ENCODE data around the gene ECHS1.

The ECHS1 gene

DNA sequence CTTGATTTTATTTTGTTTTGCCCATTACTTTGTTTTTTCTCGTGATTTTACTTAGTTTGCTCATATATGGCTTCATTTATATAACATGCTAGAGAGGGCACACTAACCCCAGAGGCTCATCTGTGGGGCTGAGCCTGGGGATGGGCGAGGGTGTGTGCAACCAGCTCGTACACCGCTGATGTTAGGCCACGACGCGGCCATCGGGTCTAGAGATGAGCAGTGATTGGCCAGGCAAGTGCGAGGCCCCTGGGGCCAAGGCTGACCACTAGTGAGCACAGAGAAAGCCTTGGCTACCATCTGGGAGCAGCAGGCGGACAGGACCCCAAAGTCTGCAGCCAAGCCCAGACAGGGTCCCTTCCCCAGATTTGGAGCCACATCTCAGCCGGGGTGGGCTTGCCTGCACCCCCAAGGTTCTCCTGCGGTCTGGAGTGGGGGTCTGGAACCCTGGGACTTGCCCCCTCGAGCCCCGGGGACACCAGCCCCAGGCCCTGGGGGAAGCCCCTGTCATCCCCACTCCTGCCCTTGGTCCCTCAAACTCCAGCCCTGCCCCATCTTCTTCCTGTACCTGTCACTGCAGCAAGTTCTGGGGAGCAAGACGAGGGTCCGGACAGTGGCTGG is 19.1 kb downstream of the ECHS1 start:
- DNase-seq (ENCODE audit: low read depth in 2 of 2): no peak
- TF ChIP-seq, protein P1, sequence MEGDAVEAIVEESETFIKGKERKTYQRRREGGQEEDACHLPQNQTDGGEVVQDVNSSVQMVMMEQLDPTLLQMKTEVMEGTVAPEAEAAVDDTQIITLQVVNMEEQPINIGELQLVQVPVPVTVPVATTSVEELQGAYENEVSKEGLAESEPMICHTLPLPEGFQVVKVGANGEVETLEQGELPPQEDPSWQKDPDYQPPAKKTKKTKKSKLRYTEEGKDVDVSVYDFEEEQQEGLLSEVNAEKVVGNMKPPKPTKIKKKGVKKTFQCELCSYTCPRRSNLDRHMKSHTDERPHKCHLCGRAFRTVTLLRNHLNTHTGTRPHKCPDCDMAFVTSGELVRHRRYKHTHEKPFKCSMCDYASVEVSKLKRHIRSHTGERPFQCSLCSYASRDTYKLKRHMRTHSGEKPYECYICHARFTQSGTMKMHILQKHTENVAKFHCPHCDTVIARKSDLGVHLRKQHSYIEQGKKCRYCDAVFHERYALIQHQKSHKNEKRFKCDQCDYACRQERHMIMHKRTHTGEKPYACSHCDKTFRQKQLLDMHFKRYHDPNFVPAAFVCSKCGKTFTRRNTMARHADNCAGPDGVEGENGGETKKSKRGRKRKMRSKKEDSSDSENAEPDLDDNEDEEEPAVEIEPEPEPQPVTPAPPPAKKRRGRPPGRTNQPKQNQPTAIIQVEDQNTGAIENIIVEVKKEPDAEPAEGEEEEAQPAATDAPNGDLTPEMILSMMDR (IDR thresholded peaks at IDR 0.05; ENCODE audit: low read depth, low read length): no peak
- no peak overlapping the region for H3K4me3 ChIP-seq (replicated peaks in 1 of 2; ENCODE audit: low read depth in 2 of 2, low read length in 2 of 2)

DNA sequence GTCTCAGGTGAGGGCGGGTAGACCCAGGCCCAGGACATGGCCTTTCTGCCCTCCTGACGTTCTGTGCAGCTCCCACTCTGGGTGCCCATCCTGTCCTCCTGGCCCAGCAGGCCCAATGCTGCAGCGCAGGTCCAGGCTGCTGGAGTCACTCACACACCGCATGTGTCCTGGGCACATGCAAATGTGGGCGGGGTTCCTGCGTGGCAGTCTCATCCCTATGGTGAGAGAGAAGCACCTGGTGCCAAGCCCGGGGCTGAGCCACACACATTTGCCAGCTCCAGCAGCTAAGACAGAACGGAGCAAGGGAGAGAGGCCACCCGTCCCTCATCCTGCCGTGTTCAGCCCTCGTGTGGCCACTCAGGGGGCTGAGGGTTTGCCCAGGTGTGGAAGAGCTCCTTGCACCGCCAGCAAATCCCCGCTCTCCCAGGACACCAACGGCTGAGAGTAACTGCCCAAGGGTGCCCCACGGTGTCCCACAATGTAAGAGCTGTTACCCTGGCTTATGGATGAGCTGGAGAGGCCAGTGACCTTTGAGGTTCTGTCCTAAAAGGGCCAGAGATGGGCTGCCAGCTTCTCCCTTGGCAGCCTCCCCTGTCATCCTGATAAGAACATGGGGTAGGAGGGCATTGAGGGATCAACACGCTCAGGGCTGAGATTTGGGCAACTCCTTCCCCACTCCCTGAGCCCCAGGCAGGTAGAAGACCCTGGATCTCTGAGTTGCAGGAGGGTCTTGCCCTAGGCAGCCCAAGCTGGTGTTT is 19.8 kb downstream of the ECHS1 start:
- DNase-seq (ENCODE audit: low read depth in 2 of 2): no peak
- no peak overlapping the region for H3K4me3 ChIP-seq (replicated peaks in 1 of 2; ENCODE audit: low read depth in 2 of 2, low read length in 2 of 2)
- TF ChIP-seq, protein P1 (IDR thresholded peaks at IDR 0.05; ENCODE audit: low read depth, low read length): no peak

DNA sequence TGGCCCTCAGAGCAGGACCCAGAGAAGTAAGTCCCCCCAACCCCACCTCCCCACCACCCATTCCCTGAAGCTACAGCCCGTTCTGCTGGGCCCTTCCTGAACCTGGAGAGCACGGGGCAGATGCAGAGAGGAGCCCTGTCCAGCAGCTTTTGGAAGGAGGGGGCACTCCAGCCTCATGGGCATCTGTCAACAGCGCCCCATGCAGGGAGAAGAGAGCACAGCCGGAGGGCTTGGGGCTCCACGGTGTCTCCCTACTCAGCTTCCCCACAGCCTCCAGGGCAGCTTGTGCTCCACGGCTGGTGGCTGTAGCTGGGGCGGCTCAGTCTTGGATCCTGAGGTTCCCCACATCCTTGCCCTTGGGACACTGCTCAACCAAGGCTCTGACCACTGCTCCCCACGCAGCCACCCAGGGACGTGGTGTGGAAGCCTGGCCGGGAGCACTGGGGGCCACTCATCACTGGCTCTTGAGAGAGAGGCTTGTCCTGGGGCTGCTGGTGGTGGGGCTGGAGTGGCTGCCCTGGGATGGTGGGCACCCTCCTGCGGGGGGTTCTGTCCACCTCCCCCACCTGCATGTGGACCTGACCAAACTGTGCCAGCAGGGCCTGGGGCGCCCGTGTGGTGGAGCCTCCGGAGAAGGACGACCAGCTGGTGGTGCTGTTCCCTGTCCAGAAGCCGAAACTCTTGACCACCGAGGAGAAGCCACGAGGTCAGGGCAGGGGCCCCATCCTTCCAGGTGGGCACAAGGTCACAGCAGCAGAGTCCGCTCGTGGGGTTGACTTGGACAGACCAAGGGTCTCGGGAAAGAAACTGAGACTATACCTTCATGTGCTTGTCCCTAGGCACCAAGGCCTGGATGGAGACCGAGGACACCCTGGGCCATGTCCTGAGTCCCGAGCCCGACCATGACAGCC is 21.5 kb downstream of the ECHS1 start:
- H3K4me3 ChIP-seq (replicated peaks in 1 of 2; ENCODE audit: low read depth in 2 of 2, low read length in 2 of 2): no peak overlapping the region
- no peak for DNase-seq (ENCODE audit: low read depth in 2 of 2)
- TF ChIP-seq, protein P1 (IDR thresholded peaks at IDR 0.05; ENCODE audit: low read depth, low read length): no peak

DNA sequence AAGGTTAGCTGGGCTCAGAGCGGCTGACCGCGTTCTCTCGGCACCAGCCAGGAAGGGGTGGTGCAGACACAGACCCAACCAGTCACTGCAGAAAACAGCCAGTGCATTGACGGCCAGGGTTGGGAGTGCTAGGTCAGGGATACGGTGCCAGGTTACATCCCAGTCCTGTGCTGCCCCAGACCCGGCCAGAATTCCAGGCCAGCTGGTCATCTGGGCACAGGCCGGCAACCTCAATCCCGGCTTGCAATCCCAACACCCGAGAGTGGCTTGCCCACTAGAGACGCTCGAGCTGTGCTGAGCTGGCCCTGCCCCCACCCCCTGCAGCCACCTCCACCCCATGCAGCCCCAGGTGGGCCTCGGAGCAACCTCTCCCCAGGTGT is 22.2 kb downstream of the ECHS1 start:
- TF ChIP-seq, protein P1 (IDR thresholded peaks at IDR 0.05; ENCODE audit: low read depth, low read length): no peak
- no peak for DNase-seq (ENCODE audit: low read depth in 2 of 2)
- no peak overlapping the region for H3K4me3 ChIP-seq (replicated peaks in 1 of 2; ENCODE audit: low read depth in 2 of 2, low read length in 2 of 2)

DNA sequence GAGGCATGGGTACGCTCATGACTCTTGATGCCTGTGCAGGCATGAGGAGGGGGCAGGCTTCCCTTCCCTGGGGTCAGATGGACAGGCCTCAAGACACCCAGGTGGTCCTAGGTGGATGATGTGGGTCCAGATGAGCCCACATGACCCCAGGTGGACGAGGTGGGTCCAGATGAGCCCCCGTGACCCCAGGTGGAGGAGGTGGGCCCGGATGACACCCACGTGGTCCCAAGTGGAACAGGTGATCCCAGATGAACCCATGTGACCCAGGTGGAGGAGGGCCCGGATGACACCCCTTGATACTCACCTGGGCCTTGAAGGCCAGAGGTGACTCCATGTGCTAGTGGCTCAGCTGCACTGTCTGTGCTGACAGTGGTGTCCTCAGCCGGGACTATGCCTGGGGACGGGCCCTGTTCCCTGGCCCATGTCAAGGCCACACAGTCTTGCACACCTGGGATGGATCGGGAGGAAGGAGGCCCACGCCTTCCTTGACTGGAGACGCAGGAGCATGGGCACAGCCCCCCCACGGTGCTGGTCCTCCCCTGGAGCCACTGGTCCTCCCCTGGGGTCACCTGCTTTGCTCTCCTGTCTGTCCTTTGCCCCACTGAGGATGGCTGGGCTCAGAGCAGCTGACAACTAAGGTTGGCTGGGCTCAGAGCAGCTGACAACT is 22.7 kb downstream of the ECHS1 start:
- DNase-seq (ENCODE audit: low read depth in 2 of 2): no peak
- TF ChIP-seq, protein P1 (IDR thresholded peaks at IDR 0.05; ENCODE audit: low read depth, low read length): no peak
- H3K4me3 ChIP-seq (replicated peaks in 1 of 2; ENCODE audit: low read depth in 2 of 2, low read length in 2 of 2): no peak overlapping the region

DNA sequence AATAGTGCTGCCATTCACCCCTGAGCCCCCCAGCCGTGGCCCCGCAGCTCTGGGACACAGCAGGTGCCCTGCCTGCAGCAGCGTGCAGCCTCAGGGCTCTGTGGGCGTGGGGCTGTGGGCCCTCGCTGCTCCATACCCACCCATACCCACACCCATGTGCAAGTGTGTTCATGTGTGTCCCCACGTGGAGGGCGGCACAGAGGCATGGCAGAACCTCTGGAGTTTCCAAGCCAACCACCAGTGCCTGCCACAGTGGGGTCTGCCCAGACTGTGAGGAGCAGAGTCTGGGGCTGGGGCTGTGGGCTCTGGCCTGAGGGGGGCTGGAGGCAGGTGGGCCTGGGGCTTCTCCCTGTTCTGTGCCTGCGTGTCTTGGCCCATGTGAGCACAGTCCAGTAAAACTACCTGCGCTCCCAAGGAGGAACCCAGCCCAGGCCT is 23.6 kb downstream of the ECHS1 start:
- no peak for DNase-seq (ENCODE audit: low read depth in 2 of 2)
- H3K4me3 ChIP-seq (replicated peaks in 1 of 2; ENCODE audit: low read depth in 2 of 2, low read length in 2 of 2): no peak overlapping the region
- TF ChIP-seq, protein P1 (IDR thresholded peaks at IDR 0.05; ENCODE audit: low read depth, low read length): no peak
